Duodenal mucosa (tissue), 2 donors: ENCODE data around the gene RPGRIP1.
"Not testable (repeated sequence)": the region's sequence is repeated elsewhere in the genome, so short reads cannot be mapped to it uniquely, and the experiment has no call there.

Experiments used
- H3K27ac ChIP-seq: one replicate; pipeline ENCODE4 v1.7.0; 2013; ENCODE audit warnings: low read depth, low read length
- H3K27me3 ChIP-seq, 2 donors: one replicate each; pipeline ENCODE4 v1.7.0; 2013; ENCODE audit warnings: low read length in 2 of 2, control low read depth in 1 of 2; ENCODE audit not compliant: insufficient read depth in 2 of 2, control insufficient read depth in 1 of 2
- H3K36me3 ChIP-seq, 2 donors: one replicate each; pipeline ENCODE4 v1.7.0; 2013; ENCODE audit warnings: low read length in 2 of 2, control low read depth in 1 of 2; ENCODE audit not compliant: insufficient read depth in 2 of 2, control insufficient read depth in 1 of 2
- H3K4me1 ChIP-seq, 2 donors: one replicate each; pipeline ENCODE4 v1.7.0; 2013; ENCODE audit warnings: low read length in 2 of 2, control low read depth in 1 of 2; ENCODE audit not compliant: insufficient read depth in 2 of 2, control insufficient read depth in 1 of 2
- H3K4me3 ChIP-seq, 2 donors: one replicate each; pipeline ENCODE4 v1.7.0; 2013; ENCODE audit warnings: low read length in 2 of 2, low read depth in 1 of 2
- H3K9ac ChIP-seq, 2 donors: one replicate each; pipeline ENCODE4 v1.7.0; 2013; ENCODE audit warnings: low read length in 2 of 2, low read depth in 1 of 2
- H3K9me3 ChIP-seq, 2 donors: one replicate each; pipeline ENCODE4 v1.7.0; 2013; ENCODE audit warnings: low read length in 2 of 2, control low read depth in 1 of 2; ENCODE audit not compliant: control insufficient read depth in 1 of 2

The RPGRIP1 gene

GRCh38 chr14:21245813-21246212 is 34.1 kb upstream of the RPGRIP1 start:
- peaks cover 4 to 6% of the 10 kb centered on the region in 2 donors for H3K4me1 ChIP-seq

GRCh38 chr14:21248338-21248737 is 31.5 kb upstream of the RPGRIP1 start:
- no peaks in the 10 kb centered on the region for H3K9me3 ChIP-seq
- no peak overlapping the region for H3K9ac ChIP-seq
- H3K27ac ChIP-seq = no peak overlapping the region
- no peak overlapping the region for H3K4me3 ChIP-seq
- peaks cover 4 to 6% of the 10 kb centered on the region in 2 donors for H3K4me1 ChIP-seq
- no peaks in the 10 kb centered on the region for H3K27me3 ChIP-seq
- H3K36me3 ChIP-seq = peaks cover 25 to 61% of the 10 kb centered on the region in 2 donors

More at GRCh38 chr14:21245813-21246212, 34.1 kb upstream of the RPGRIP1 start:
- Histone ChIP-seq H3K27ac (no peak overlapping the region), H3K9me3 (no peaks in the 10 kb centered on the region), H3K4me3 (no peak overlapping the region), H3K27me3 (no peaks in the 10 kb centered on the region), H3K36me3 (peaks cover 28 to 65% of the 10 kb centered on the region in 2 donors), H3K9ac (no peak overlapping the region)

- Histone ChIP-seq H3K9me3 (no peaks in the 10 kb centered on the region), H3K27ac (no peak overlapping the region), H3K36me3 (peaks cover 25 to 61% of the 10 kb centered on the region in 2 donors), H3K27me3 (no peaks in the 10 kb centered on the region), H3K9ac (no peak overlapping the region), H3K4me1 (peaks cover 4 to 6% of the 10 kb centered on the region in 2 donors), H3K4me3 (no peak overlapping the region)
Measured at GRCh38 chr14:21248739-21249411, 31.0 kb upstream of the RPGRIP1 start.

- H3K36me3 ChIP-seq = peaks cover 24 to 59% of the 10 kb centered on the region in 2 donors
- no peak overlapping the region for H3K9ac ChIP-seq
- H3K4me3 ChIP-seq = no peak overlapping the region
Measured at GRCh38 chr14:21251215-21251614, 28.7 kb upstream of the RPGRIP1 start.

GRCh38 chr14:21252149-21252548 is 27.7 kb upstream of the RPGRIP1 start:
- no peaks in the 10 kb centered on the region for H3K27me3 ChIP-seq
- H3K4me3 ChIP-seq = no peak overlapping the region
- no peaks in the 10 kb centered on the region for H3K9me3 ChIP-seq
- H3K4me1 ChIP-seq = peaks cover 13 to 14% of the 10 kb centered on the region in 2 donors
- H3K27ac ChIP-seq = no peak overlapping the region
- H3K36me3 ChIP-seq = peaks cover 24 to 65% of the 10 kb centered on the region in 2 donors
- no peak overlapping the region for H3K9ac ChIP-seq

More at GRCh38 chr14:21251215-21251614, 28.7 kb upstream of the RPGRIP1 start:
- H3K27ac ChIP-seq = no peak overlapping the region
- H3K27me3 ChIP-seq = no peaks in the 10 kb centered on the region
- H3K4me1 ChIP-seq = peaks cover 8 to 14% of the 10 kb centered on the region in 2 donors
- no peaks in the 10 kb centered on the region for H3K9me3 ChIP-seq

GRCh38 chr14:21255385-21256101 is 24.3 kb upstream of the RPGRIP1 start:
- Histone ChIP-seq H3K4me1 (peaks cover 27% of the 10 kb centered on the region in 2 donors), H3K4me3 (no peak overlapping the region), H3K27ac (no peak overlapping the region), H3K27me3 (no peaks in the 10 kb centered on the region), H3K9me3 (no peaks in the 10 kb centered on the region), H3K36me3 (peaks cover 7 to 65% of the 10 kb centered on the region in 2 donors), H3K9ac (no peak overlapping the region)

GRCh38 chr14:21256102-21256447 is 23.8 kb upstream of the RPGRIP1 start:
- H3K27ac ChIP-seq = not testable (repeated sequence)

GRCh38 chr14:21256539-21257393 is 23.1 kb upstream of the RPGRIP1 start:
- peaks cover 5 to 67% of the 10 kb centered on the region in 2 donors for H3K36me3 ChIP-seq
- no peak overlapping the region for H3K27ac ChIP-seq
- H3K9ac ChIP-seq = no peak overlapping the region
- no peaks in the 10 kb centered on the region for H3K9me3 ChIP-seq
- H3K4me3 ChIP-seq = no peak overlapping the region
- H3K27me3 ChIP-seq = no peaks in the 10 kb centered on the region
- peaks cover 29 to 33% of the 10 kb centered on the region in 2 donors for H3K4me1 ChIP-seq

More at GRCh38 chr14:21256102-21256447, 23.8 kb upstream of the RPGRIP1 start:
- H3K4me3 ChIP-seq, H3K27me3 ChIP-seq, H3K9ac ChIP-seq, H3K9me3 ChIP-seq: not testable (repeated sequence)
- Histone ChIP-seq H3K4me1 (peaks cover 27% of the 10 kb centered on the region in 2 donors), H3K36me3 (peaks cover 3 to 66% of the 10 kb centered on the region in 2 donors)

GRCh38 chr14:21257394-21257909 is 22.4 kb upstream of the RPGRIP1 start:
- Histone ChIP-seq H3K9me3 (no peaks in the 10 kb centered on the region), H3K27me3 (no peaks in the 10 kb centered on the region), H3K36me3 (peaks cover 12 to 69% of the 10 kb centered on the region in 2 donors), H3K27ac (no peak overlapping the region), H3K9ac (no peak overlapping the region), H3K4me1 (peaks cover 36 to 39% of the 10 kb centered on the region in 2 donors), H3K4me3 (peak overlapping the region in 1 of 2 donors; percentile 29)
